Occipital lobe (tissue), 2 donors: ENCODE data around the gene TAF4. TPM values are rescaled to one million over a fixed set of nuclear protein-coding genes. Genes with fewer than 3 reads are reported as not detected.
"Not testable (repeated sequence)": the region's sequence is repeated elsewhere in the genome, so short reads cannot be mapped to it uniquely, and the experiment has no call there.

Source experiments
- DNase-seq: peaks from one replicate; lab custom pipeline; 2025; lab: John Stamatoyannopoulos, UW
- total RNA-seq: library from RNA; depleted of rRNA; stranded (reverse); fragments of >200 nt; gene quantifications from one replicate; pipeline ENCODE4 v1.2.3, GENCODE V29; 2014

TAF4 gene
- total RNA-seq, 1 donor from 2014 or later, result 8.6 TPM

DNA sequence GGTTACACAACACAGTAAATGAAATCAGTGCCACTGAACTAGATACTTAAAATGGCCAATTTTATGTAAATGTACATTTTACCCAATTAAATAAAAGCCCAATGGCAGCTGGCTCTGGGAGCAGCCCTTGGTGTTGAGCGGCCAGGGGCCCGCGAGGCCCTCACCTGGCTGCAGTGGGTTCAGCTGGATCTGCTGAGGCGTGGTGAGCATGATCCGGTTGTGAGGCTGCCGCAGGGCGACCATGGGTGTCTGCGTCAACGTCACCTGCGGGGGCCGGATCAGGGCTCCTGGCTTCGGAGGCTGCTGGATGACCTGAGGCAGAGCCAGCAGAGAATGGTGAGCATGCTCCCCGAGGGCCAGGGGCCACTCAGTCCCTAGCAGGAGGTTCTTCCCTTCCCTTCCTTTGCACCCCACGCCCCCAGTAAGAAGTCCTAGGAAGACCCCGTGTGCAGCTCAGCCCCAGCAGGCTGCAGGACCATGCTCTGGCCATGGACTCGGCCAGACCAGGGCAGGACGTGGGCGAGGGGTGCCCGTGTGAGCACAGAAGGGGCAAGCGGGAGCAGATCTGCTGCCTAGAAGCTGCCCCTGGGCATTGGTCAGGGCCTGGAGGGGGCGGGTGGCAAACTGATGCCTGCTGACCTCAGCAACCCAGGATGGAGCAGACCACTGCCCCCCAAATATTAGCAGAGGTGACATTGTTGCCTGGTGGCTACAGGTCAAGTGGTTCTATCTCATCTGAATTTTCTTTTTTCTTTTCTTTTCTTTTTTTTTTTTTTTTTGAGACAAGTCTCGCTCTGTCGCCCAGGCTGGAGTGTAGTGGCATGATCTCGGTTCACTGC lies 61.9 kb downstream of the TAF4 start:
- no peak for DNase-seq

DNA sequence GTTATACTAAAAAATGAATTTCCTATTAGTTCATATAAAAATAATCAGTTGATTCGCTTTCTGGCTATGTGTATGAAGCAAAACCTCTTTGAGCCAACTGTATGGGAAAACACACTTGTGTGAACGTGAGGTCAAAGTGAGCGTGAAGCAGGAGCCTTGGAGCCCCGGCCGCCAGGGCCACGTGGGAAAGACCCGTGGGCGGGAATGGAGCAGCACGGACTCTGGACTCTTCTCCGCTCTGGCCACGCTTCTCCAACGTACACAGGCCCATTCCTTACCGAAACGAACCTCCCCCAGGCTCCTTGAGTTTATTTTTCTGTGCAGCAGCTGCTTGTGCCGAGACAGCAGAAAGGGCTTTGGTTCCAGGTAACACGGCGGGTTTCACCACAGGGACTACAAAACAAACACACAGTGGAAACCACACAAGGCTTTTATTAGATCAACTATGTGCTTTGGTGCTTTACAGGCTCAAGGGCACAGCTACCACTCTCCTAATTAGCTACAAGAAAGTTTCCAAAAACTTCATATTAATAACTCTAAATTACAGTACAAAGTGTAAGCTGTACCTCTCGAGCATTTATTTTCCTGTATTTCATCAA lies 62.7 kb downstream of the TAF4 start:
- DNase-seq, result no peak

DNA sequence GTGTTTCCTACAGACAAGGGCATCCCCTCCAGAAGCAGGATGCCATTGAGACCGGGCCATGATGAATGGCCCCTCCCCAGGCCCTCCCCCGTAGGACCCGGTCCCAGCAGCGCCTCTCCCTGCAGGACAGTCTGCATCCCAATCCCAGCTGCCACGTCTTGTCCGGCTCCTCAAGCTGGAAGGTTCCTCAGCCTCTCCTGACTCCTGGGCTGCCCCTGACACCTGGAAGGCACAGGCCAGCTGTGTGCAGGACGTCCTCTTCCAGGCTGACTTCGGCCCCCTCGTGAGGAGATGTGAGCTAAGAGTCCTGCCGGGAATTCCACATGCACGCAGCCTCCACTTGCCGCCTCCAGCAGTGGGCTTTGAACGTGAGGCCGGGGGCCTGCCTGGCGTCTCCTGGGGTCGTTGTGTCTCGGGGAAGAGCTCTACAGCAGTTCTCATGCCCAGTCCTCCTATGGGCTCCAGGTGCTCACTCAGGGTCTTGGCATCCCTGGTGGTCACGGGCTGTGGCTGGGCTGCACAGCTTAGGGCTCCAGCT lies 64.4 kb downstream of the TAF4 start:
- DNase-seq, result no peak

DNA sequence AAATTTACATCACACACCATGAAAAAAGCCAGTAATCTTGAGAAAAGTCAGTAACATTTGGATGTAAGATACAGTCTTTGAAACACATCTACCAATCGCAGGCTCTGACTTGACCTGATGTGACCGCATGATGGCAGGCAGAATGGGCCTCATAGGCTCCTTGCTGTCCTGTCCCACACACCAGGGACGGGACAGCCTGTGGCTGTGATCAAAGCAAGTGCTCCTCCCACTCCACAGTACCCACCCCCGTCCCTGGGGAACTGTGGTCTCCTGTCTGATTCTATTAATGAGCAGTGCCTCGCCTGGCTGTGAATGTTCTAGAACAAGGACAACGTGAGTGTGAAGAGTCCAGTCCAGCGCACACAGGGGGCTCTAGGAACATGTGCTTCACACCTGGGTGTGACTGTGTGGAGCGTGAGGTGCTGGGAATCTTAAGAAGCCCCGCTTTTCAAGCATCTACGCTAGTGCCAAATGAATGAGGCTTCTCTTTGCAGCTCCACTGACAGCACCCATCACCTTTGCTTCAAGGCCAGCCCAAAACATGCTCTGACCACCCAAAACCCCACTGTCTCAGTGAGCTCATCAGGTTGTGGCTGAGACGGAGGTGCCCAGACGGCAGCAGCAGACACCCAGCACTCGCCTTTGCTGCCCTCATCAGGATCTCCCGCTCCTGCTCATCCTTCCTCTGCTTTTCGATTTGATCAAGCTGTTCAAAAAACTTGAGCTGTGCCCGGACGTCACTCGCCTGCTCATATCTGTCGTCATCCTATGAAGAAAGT lies 67.1 kb downstream of the TAF4 start:
- no peak for DNase-seq

DNA sequence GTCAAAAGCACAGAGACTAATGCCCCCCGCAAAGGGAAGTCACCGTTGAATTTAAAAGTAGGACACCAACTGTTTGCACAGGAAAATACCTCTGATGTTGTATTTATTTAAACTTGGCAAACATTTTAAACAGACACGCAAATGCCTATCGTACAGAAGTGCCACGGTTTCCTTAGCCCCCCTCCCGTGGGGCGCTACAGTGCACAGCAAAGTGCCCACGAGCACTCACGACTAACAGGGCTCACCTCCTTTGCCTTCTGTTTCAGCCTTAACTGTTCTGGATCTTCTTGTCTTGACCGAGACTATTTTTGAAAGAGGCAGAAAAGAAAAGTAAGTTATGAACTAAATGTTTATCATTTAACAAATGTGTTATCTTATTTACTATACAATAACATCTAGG lies 67.8 kb downstream of the TAF4 start:
- no peak for DNase-seq

DNA sequence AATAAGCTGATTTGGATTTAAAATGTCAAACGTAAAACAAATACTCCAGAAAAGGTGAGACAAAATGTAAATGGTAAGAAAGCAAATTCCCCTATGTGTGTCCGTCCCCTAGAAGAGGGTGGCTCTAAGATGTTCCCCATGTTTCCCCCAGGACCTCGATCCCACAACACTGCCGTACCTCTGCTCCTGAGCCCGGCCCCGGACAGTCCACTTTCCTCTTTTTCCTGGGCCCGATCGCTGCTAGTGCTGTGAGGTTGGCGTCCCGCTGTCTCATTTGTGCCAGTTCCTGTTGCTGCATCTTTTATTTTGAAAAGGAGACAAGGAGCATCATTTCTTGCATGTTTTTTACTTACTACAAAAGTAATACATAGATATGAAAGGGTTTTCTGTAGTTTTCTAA lies 68.3 kb downstream of the TAF4 start:
- DNase-seq, result no peak

DNA sequence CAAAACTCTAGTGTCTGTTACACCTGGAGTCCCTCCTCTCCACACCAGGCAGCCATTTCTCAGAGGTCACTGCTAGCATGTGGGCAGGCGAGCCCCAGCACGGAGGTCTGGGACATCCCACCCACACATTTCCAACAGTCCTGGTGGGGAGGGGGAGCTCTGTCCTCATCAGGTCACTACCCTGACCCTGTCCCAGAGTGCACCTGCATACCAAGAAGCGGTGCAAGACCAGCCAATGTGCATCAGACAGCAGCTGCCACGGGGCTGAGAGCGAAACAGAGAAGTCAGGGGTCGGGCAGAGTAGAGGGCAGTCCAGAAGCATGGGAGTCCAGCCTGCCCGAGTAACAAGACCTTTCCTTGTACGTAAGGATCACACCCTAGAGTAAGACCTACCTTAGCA lies 71.1 kb downstream of the TAF4 start:
- DNase-seq, result no peak

DNA sequence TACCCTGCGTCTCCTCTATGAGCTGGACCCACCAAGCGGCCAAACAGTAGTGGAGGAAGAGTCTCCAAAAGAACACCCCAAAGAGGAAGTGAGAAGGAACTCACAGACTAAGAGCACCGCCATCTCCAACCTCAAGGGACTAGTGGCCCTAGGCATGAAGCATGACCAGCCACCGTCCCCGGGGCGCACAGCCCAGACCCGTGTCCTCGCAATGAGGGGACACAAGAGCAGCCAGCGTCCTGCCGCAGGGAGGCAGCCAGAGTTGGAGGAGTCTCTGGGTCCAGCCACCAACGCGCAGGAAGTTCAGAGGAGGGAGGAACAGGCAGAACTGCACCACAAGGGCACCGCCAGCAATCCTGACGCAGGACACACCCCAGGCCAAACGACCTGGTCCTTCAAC lies 72.6 kb downstream of the TAF4 start:
- DNase-seq, result no peak

DNA sequence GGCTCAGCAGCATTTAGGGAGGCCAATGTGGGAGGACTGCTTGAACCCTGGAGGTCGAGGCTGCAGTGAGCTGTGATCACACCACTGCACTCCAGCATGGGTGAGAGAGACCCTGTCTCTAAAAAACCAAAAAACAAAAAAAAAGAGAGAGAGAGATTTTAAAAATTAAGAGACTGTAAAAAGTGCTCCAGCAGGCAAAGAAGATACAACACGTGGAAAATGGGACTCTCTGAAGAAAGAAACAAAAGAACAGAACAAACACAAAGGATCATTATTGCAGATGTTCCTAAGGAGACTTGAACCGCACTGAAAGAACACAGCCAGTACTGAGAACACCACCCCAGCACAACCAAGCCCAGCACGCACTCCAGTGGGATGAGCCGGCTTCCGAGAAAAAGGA lies 74.2 kb downstream of the TAF4 start:
- DNase-seq, result no peak

DNA sequence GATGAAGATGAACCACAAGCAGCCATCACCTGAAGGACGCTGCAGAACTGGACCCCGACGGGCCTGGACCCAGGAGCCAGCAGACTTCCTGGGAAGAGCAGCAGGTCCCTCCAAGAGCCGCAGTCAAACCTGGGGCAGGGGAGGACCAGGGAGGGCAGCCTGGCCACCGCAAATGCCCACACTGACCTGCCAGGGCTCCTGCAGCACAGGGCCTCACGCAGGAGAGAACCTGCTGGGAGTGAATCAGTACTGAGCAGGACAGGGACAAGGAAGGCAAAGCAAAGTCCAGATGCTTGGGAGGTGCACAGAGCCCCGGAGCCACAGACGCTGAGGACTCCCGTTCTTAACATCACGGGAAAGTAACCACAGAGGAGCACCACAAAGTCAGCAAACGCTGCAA lies 75.2 kb downstream of the TAF4 start:
- DNase-seq, result no peak

DNA sequence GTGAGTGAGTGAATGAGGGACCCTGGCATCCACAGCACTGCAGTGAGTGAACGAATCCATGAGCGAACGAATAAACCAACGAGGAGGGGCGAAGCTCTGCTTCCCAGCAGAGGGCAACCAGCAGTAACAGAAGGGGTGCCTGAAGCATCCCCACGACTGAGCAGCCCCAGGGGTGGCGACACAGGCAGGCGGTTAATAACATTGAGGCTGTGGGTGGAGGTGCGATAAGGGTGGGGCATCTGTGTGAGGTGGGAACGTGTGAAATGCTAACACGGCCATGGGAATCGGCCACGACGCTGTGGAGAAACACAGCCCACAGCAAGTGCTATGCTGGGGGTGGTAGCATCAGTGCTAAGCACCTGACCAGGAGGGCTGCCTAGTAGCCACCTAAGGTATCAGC lies 75.9 kb downstream of the TAF4 start:
- DNase-seq, result no peak

DNA sequence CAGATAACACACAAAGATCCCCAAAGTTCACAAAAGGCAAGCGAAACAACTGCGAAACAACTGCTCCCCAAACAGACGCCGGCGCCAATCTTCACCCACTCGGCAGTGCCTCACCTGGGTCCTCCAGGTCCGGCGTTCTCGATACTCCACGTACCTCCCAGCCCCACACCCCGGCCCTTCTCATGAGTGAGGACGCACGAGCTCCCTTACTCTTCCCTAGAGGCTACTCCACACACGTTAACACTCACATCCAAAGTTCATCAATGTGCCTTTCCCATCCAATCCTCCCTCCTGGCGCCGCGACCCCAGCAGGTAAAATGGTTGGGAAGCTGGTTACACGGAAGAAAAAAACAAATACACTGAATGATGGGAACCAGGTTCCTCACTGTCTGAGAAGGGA lies 77.0 kb downstream of the TAF4 start:
- no peak for DNase-seq

DNA sequence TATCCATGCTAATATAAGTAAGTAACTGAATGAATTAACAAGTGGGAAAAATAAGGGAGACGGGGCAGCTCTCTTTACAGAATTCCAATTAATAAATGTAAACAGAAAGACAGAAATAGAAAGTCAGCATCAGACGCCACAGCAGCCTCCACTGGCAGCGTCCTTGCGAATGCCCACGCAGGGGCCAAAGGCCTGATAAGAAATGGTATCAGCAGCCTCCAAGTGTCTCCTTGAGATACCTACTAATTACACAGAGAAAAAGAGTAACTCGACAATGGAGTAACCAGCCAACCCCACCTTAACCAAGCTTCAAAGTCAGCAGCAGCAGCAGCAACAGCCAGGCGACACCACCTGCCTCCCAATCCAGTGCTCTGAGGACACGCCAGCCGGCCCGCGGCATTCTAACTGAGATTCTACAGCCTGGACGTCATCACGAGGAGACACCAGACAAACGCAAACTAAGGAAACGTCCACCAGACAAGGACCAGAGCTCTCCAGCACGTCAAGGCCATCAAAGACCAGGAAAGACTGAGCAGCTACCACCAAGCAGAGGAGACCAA lies 78.8 kb downstream of the TAF4 start:
- DNase-seq, result no peak

DNA sequence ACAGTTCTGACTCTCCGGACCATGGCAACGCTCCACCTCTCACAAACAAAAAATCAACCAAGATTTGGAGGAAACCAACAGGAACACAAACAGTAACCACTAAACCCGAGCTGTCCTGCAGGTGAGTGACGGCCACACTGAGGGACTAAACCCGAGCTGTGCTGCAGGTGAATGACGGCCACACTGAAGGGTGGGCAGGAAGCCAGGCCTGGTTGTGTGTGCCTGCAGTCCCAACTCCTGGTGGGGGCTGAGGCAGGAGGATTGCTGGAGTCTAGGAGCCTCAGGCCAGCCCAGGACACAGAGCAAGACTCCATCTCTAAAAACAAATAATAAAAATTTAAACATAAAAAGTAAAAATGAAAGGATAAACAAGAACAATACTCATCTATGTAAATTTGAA lies 80.6 kb downstream of the TAF4 start:
- DNase-seq, result no peak

DNA sequence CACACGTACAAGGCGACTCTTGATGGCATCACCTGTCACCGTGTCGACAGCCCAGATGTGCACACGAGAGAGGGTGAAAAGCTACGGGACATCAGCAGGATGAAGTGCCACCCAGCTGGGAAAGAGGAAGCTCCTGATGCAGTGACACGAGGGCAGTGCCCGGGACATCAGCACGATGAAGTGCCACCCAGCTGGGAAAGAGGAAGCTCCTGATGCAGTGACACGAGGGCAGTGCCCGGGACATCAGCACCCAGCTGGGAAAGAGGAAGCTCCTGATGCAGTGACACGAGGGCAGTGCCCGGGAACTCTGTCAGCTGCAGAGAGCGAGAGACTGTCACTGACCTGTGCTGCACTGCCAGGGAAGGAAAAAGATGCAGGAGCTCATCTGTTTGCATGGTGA lies 81.2 kb downstream of the TAF4 start:
- DNase-seq, result not testable (repeated sequence)

DNA sequence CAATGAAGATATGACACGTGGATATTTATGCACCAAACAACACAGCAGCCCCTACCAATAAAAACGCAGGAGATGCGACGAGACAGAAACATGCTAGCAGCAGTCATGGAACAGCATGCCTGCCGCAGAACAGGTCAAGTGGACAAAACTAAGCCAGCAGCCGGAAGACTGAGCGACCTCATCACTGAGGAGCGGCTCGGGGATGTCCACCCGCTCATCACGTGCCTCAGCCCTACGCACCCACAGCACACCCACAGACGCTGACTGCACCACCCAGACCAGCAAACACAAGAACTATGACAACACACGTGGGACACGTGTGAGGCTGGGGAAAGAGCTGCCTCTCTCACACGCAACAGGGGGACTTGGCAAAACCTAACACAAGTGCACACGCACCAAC lies 81.7 kb downstream of the TAF4 start:
- no peak for DNase-seq

DNA sequence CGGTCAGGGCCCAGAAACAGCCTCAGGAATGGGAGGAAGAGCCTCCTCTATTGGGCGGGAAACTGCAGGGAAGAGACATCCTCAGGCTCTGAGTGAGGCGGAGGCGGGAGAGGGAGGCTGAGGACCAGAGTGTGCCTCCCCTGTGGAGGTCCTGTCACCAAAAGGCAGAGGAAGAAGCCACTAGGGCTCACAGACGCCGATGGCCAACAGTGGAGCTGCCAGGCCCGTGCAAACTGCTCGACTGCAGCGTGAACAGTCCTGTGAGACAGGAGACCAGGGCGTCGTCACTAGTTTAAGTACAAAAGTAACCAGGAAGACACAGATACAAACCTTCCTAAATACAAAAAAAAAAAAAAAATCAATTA lies 82.7 kb downstream of the TAF4 start:
- DNase-seq, result no peak

DNA sequence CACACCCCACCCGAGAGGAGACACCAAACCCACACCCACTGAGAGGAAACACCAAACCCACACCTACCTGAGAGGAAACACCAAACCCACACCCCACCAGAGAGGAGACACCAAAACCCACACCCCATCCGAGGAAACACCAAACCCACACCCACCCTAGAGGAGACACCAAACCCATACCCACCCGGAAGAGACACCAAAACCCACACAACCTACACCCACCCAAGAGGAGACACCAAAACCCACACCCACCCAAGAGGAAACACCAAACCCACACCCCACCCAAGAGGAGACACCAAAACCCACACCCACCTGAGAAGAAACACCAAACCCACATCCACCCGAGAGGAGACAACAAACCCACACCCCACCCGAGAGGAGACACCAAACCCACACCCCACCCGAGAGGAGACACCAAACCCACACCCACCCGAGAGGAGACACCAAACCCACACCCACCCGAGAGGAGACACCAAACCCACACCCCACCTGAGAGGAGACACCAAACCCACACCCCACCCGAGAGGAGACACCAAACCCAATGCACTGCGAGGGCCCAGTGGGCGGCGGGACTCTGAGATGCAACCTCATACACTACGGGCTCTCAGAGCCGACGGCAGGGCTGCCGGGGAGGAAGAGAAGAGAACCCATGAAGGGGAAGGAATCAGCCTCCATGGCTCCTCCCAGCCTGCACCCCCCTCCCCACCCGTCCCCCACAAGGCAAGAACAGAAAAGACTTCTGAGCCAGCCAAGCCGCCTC lies 83.3 kb downstream of the TAF4 start:
- DNase-seq, result no peak

DNA sequence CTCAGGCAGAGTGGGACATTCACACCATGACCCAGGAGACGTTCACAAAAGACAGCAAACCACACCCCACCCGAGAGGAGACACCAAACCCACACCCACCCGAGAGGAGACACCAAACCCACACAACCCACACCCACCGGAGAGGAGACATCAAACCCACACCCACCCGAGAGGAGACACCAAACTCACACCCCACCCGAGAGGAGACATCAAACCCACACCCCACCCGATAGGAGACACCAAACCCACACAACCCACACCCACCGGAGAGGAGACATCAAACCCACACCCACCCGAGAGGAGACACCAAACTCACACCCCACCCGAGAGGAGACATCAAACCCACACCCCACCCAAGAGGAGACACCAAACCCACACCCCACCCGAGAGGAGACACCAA lies 84.0 kb downstream of the TAF4 start:
- DNase-seq, result not testable (repeated sequence)

DNA sequence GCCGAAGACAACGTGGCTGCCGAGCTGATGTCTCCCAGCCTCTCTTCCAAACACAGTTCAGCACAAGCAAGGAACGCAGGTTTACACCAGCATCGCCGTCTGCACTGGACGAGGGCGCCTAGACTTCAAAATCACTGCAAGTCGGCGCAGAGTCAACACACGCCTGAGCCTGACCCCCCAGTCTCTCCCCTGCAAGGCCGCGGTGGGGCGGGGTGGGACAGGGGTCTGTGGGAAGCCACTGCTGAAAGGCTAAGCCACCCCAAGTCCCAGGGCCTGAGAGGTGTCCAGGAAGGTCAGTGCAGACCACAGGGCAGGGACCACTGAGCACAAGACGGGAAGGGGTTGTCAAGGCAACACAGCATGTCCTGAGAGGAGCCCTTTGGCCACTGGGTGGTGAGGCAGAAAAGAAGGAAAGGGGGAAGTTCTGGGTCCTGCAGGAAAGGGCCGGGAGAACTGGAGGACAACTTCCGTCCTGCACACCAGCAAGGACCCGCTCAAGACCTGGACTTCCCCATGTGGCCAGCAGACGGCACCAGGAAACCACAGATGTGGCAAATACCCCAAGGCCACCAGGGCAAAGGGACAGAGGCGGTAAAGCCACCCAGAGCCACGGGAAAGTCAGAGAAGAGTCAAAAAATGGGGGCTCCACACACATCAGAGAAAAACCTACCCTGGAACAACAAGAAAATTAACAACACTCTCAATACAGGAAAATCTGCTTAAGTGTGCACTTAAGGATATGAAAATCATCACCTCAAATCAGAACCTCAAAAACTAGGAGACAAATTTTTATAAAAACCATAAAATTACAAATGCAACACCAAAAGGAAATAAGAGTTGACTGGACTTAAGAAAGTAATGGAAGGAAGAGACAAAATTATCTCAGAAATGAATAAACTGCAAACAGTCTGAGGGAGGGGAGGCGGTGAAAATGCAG lies 84.8 kb downstream of the TAF4 start:
- no peak for DNase-seq
